Muscle of leg (tissue), 11 donors: Measurements from ENCODE around the gene XYLT2. TPM values are rescaled to one million over a fixed set of nuclear protein-coding genes. Genes with fewer than 3 reads are reported as not detected.

Experiments
- DNase-seq: peaks from one replicate; pipeline ENCODE4 v3.0.0; 2013
- H3K27ac ChIP-seq: one replicate; pipeline ENCODE4 v1.5.1; 2013; ENCODE audit warnings: mild to moderate bottlenecking, low read length, control low read depth
- H3K27me3 ChIP-seq: one replicate; pipeline ENCODE4 v1.6.1; 2013; ENCODE audit warnings: low read length; ENCODE audit not compliant: control insufficient read depth, insufficient read depth
- H3K36me3 ChIP-seq: one replicate; pipeline ENCODE4 v1.6.1; 2013; ENCODE audit warnings: low read length; ENCODE audit not compliant: control insufficient read depth, insufficient read depth
- H3K4me1 ChIP-seq: one replicate; pipeline ENCODE4 v1.6.1; 2013; ENCODE audit warnings: low read length; ENCODE audit not compliant: control insufficient read depth, insufficient read depth
- H3K4me3 ChIP-seq: one replicate; pipeline ENCODE4 v1.5.1; 2013; ENCODE audit warnings: low read length, control low read depth
- H3K9me3 ChIP-seq: replicated peaks from 2 replicates; pipeline ENCODE4 v1.6.1; 2013; ENCODE audit warnings: low read depth, low read length; ENCODE audit not compliant: control insufficient read depth
- WGBS: methylation state at CpG from one replicate; pipeline ENCODE4 v1.1.5; 2013; ENCODE audit warnings: missing lambda C conversion rate; ENCODE audit not compliant: insufficient coverage; 5-methylcytosine and 5-hydroxymethylcytosine counted together
- polyA plus RNA-seq, 8 donors: library from polyadenylated mRNA; unstranded; fragments of 120-200 nt; gene quantifications; one replicate each; pipeline versions ENCODE4 v1.2.1 to v1.2.3, GENCODE V29; 2013; ENCODE audit warnings: inconsistent platforms in 1 of 8, low replicate concordance in 1 of 8; ENCODE audit not compliant: insufficient read length in 8 of 8, insufficient read depth in 1 of 8
- total RNA-seq: library from RNA; stranded (reverse); fragments of 120-200 nt; gene quantifications from one replicate; pipeline ENCODE4 v1.2.4, GENCODE V29; 2013

Gene XYLT2
- total and polyA plus RNA-seq, 9 donors: 16.7 to 26.7 (median 22.6) TPM

DNA sequence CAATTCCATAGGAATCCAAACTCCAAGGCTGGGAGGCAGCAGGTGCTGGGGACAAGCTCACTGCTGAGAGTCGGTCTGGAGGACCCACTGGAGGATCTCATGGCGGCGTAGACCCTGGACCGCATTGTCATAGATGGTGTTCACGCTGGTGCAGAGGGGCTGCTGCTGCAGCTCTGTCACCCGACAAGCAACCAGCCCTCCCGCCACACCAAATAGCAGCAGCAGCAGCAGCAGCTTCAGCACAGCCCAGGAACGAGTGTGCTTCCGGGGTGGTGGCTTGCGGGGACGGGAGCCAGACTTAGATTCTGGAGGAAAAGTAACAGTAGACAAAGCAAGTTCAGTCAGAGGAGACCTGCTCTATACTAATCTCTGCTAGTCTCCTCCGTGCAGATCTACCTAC is 37.0 kb downstream of the XYLT2 start:
- Histone ChIP-seq H3K4me1 (no peaks in the 10 kb centered on the region), H3K27me3 (no peaks in the 10 kb centered on the region), H3K4me3 (no peak overlapping the region), H3K9me3 (no peaks in the 10 kb centered on the region), H3K27ac (no peak overlapping the region), H3K36me3 (peaks cover 86% of the 10 kb centered on the region)
- no peak for DNase-seq
- WGBS: 91% methylated on average over 11 of the region's 12 CpGs

DNA sequence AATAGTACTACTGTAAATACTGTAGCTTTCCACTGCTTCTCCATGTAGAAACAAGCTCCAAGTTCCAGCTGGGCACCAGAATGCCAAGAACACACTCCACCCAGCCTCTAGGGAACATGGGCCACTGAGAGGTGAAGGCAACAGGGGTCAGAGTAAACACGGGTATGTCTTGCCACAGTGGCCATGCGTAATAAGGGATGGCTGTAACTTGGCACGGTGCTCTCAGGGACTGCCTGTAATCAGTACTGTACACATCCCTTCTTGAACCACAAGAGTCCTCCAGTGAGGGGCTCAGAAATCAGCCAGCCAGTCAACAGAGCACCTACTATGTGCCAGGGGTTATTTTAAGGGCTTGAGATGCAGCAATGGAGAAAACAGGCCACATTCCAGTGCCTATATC is 40.6 kb downstream of the XYLT2 start:
- no CpG with 5 or more reads among the region's 3 CpGs for WGBS
- Histone ChIP-seq H3K9me3 (no peaks in the 10 kb centered on the region), H3K27me3 (no peaks in the 10 kb centered on the region), H3K4me3 (no peak overlapping the region), H3K4me1 (no peaks in the 10 kb centered on the region), H3K27ac (no peak overlapping the region), H3K36me3 (peaks cover 96% of the 10 kb centered on the region)
- no peak for DNase-seq

DNA sequence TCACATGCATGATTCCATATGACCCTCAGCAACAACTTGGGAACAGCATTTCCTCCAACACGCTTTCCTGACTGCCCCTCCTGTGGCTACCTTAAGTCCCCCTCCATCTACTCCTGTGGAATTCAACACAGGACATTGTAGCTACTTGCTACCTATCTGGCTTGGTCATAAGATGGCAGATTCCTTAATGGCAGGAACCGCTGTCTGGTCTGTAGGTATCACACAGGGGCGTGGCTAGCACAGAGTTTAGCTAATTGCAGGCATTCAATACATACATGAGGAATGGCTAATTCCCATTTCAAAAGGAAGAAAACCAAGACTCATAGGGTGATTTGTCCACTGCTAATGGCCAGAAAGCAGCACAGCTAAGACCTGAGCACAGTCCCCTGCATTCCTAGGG is 42.8 kb downstream of the XYLT2 start:
- no peaks in the 10 kb centered on the region for H3K4me1 ChIP-seq
- WGBS: 97% methylated on average over 3 of the region's 3 CpGs
- H3K9me3 ChIP-seq: no peaks in the 10 kb centered on the region
- no peak overlapping the region for H3K27ac ChIP-seq
- no peaks in the 10 kb centered on the region for H3K27me3 ChIP-seq
- DNase-seq: no peak
- H3K36me3 ChIP-seq: peaks cover 97% of the 10 kb centered on the region
- no peak overlapping the region for H3K4me3 ChIP-seq

DNA sequence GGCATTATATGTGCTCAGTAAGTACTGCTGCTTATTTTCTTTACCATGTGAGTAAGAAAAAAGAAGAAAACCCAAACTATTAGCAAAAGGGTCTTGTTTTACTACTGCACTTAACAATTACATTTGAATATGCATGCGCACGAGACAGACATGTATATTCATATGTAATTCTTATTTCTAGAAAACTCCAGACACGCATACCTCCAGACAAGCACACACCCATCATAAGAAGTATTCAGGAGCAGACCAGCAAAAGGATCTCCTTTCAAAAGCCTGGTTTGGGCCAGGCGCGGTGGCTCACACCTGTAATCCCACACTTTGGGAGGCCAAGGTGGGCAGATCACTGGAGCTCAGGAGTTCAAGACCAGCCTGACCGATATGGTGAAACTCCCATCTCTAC is 43.6 kb downstream of the XYLT2 start:
- no peak overlapping the region for H3K27ac ChIP-seq
- H3K27me3 ChIP-seq: no peaks in the 10 kb centered on the region
- no peak for DNase-seq
- no peaks in the 10 kb centered on the region for H3K4me1 ChIP-seq
- H3K4me3 ChIP-seq: no peak overlapping the region
- 100% methylated on average over 1 of the region's 6 CpGs for WGBS
- H3K36me3 ChIP-seq: peaks cover 97% of the 10 kb centered on the region
- no peaks in the 10 kb centered on the region for H3K9me3 ChIP-seq

DNA sequence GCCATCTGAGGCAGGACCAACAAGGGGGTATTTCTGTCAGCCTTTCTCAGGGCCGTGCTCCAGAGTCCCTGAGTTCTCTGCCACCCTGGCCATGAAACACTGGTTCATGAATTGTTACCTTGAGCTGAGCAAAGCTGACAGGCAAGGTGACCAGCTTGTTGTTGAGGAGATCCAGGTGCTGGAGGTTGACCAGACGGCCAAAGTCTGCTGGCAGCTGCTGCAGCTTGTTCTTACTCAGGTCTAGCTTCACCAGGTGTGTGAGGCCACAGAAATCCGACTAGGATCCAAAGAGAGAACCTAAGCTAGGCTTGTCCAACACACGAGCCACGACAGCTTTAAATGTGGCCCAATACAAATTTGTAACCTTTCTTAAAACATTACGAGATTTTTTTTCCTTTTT is 46.7 kb downstream of the XYLT2 start:
- Histone ChIP-seq H3K27ac (no peak overlapping the region), H3K4me1 (peaks cover 15% of the 10 kb centered on the region), H3K27me3 (no peaks in the 10 kb centered on the region), H3K4me3 (no peak overlapping the region), H3K9me3 (no peaks in the 10 kb centered on the region), H3K36me3 (peaks cover 77% of the 10 kb centered on the region)
- no peak for DNase-seq
- WGBS: 90% methylated on average over 6 of the region's 6 CpGs

DNA sequence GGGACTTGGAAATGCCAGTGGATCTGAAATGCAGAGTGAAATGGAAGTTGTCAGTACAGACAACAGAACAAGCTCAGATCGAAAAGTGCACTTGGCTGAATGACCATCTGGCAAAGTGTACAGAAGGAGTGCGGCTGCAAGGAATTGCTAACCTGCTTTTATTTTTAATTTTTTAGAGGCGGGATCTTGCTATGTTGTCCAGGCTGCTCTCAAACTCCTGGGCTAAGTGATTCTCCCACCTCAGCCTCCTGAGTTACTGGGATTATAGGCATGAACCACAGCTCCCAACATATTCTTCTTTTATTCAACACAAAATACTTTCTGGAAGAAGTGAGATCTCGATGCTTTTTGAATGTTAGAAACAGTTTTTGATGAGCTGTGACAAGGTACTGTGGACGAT is 47.8 kb downstream of the XYLT2 start:
- Histone ChIP-seq H3K27ac (no peak overlapping the region), H3K36me3 (peaks cover 66% of the 10 kb centered on the region), H3K4me1 (peaks cover 18% of the 10 kb centered on the region), H3K4me3 (no peak overlapping the region), H3K9me3 (no peaks in the 10 kb centered on the region), H3K27me3 (no peaks in the 10 kb centered on the region)
- WGBS: 97% methylated on average over 5 of the region's 5 CpGs
- no peak for DNase-seq

DNA sequence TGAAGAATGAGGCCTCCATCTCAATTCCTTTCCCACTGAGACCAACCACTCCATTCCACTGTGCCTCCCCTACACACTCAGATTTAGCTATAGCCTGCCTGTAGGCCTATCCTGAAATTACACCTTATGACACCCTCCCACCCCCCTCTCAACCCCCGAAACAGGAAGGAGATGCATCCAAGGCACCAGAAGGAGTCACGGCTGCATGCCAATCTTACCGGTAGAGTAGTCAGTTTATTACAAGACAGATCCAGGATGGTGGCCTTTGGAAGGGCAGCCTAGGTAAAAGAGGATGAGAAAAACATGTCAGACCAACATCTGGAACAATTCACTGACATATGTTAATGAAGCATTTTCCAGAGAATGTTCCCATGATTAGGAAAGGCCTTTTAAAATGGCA is 48.8 kb downstream of the XYLT2 start:
- Histone ChIP-seq H3K27me3 (no peaks in the 10 kb centered on the region), H3K27ac (no peak overlapping the region), H3K4me1 (peaks cover 18% of the 10 kb centered on the region), H3K36me3 (peaks cover 57% of the 10 kb centered on the region), H3K9me3 (no peaks in the 10 kb centered on the region), H3K4me3 (no peak overlapping the region)
- DNase-seq: no peak
- 20% methylated on average over 1 of the region's 3 CpGs for WGBS

DNA sequence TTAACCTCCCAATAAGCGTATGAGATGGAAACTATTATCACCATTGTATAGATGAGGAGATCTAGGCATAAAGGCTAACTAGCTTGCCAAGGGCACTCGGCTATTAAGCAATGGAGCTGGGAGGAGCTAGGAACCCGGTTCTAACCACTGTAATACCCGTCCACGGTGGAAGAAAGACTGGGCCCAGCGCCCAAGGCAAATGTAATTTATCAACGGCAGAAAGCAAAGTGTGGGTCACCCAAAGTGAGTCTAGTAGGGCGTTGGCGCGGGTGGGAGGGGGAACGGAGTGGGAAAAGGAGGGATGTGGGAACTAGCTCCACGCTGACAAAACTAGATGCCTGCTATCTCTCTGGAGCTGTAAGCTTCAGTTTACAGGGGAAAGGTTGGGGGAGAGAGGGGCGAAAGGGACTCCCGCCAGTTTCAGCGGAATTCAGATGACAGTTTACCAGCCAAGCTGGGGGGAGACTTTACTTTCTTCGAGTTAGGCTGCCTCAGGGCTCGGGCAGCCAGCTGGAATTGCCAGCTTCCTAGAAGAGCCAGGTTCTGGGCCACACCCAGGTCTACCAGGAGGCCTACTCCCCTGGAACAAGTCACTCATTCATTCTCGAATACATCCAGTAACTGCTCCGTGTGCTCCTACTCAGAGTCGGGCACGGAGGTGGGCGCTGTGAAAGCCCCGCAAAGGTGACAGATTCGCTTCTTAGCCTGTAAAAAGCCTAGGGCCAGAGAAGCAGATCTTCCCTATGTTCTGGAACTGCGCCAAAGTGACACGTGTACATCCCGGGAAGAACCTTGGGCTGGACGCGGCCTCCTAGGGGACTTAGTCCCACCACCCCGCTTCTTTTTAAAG is 50.6 kb downstream of the XYLT2 start:
- WGBS: 1% methylated on average over 28 of the region's 30 CpGs
- Histone ChIP-seq H3K27me3 (no peaks in the 10 kb centered on the region), H3K27ac (peak overlapping the region; percentile 81), H3K9me3 (no peaks in the 10 kb centered on the region), H3K36me3 (peaks cover 40% of the 10 kb centered on the region), H3K4me3 (peak overlapping the region; percentile 90), H3K4me1 (peaks cover 18% of the 10 kb centered on the region)
- peak; percentile 74 for DNase-seq

DNA sequence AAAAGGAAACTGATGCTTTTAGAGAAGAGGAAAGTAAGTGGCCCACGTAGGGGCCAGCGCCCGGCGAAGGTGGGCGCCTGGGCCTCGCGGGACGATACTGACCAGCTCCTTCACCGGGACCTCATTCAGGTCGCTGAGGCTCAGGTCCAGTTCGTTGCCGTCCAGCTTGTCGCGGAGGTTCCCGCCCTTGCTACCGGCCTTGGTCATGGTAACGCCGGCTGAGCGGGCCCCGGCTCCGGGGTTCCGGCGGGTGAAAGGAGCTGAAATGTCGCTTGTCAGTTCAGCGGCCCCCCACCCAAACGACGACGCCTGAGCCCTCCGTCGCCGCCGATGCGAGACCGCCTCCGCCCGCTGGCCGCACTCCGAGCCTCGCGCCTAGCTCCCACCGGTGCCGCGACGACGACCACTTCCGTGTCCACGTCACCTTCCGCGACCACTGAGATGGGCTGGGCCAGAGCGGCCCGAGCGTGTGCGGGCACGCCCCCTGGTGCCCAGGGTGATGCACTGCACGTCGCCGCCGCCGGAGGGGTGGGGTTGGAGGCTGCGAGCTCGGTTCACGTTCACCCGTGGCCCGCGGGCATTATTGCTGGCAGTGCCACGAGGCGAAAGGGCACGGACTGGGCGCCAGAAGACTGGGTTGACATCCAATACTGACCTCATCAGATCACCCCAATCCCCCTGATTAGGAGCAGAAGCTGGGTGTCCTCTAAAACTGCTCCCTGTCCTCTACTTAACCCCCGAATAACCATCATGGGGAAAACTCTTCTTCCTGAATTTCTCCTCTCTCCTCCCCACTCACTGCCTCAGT is 51.4 kb downstream of the XYLT2 start, which contains the start of gene LRRC59:
Gene LRRC59, minus strand, starts transcription at position 413 of the 808 bp plus-strand sequence. Its CDS starts 206 bp downstream, at position 207.
- H3K36me3 ChIP-seq: peaks cover 31% of the 10 kb centered on the region
- under 1% methylated on average over 59 of the region's 70 CpGs for WGBS
- H3K4me3 ChIP-seq: peak within 1 kb of the TSS; percentile 90
- DNase-seq: peak; percentile 92
- peaks cover 18% of the 10 kb centered on the region for H3K4me1 ChIP-seq
- H3K9me3 ChIP-seq: no peaks in the 10 kb centered on the region
- no peaks in the 10 kb centered on the region for H3K27me3 ChIP-seq
- H3K27ac ChIP-seq: peak within 1 kb of the TSS; percentile 81

DNA sequence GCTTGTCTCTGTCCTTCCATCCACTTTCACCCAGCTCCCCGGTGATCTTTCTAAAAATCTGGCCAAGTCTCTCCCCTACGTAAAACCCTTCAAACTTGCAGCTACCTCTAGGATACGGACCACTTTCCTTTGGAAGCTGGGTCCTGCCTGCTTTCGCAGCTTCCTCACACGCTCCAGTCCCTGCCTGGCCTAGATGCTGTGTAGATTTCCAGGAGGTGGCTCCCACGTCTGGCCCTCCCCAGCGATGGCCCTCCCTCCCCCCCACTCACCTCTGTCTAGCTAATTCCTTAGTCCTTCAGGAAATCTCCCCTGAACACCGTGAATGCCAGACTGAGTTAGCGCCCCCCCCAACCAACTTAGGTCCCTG is 52.0 kb downstream of the XYLT2 start:
- Histone ChIP-seq H3K4me3 (peak overlapping the region; percentile 90), H3K4me1 (peaks cover 18% of the 10 kb centered on the region), H3K36me3 (peaks cover 26% of the 10 kb centered on the region), H3K27ac (no peak overlapping the region), H3K9me3 (no peaks in the 10 kb centered on the region), H3K27me3 (no peaks in the 10 kb centered on the region)
- 40% methylated on average over 5 of the region's 9 CpGs for WGBS
- DNase-seq: no peak
